ENCODE data around the gene PLXNA2.

Gene PLXNA2

GRCh38 chr1:208239473-208240381 is 4.5 kb downstream of the PLXNA2 start:
- Mint-ChIP-seq H3K9me3 (no peaks in the 10 kb centered on the region), H3K4me3 (no peak overlapping the region), H3K27ac (no peak overlapping the region), H3K36me3 (ENCODE audit: low read depth) (no peaks in the 10 kb centered on the region), H3K27me3 (peaks cover 76% of the 10 kb centered on the region), H3K4me1 (ENCODE audit: low read depth) (peaks cover 22% of the 10 kb centered on the region)
- no peak for DNase-seq

DNA sequence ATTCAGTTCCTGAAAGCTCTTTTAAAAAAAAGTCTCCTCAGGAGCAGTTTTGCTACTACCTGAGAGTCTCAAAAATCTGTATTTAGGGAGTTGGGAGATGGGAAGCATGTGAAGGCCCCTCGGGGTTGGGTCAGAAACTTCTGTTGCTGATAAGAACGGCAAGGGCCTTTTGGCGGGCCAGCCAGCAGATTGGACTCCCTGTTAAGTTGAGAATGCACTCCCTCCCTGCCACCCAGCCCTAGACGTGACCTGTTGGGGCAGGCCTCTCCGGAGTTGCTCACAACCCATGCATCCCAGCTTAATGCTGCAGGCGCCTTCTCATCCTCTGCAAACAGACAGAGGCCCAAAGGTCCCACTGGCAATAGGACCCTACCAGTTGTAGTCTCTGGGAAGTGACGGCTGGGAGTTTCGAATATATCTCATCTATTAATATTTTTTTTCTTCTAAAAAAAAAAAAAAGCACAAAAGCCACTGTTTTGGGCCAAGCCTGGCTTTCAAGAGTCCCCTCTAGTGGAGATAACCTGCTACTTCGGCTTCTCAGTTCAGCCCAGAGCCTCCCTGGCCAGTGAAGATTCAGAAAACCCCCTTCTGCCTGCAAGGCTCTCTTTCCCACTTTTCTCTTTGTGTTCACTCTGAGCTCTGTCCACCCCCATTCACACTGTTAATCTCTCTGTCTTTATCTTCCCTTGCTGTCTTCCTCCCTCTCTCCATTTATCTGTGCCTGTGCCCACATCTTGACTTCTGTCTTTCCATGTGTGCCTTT is 5.3 kb downstream of the PLXNA2 start:
- H3K4me3 Mint-ChIP-seq, result no peak overlapping the region
- H3K27me3 Mint-ChIP-seq, result peaks cover 77% of the 10 kb centered on the region
- H3K9me3 Mint-ChIP-seq, result no peaks in the 10 kb centered on the region
- no peak overlapping the region for H3K27ac Mint-ChIP-seq
- no peaks in the 10 kb centered on the region for H3K36me3 Mint-ChIP-seq (ENCODE audit: low read depth)
- DNase-seq, result no peak
- H3K4me1 Mint-ChIP-seq (ENCODE audit: low read depth), result peaks cover 16% of the 10 kb centered on the region

DNA sequence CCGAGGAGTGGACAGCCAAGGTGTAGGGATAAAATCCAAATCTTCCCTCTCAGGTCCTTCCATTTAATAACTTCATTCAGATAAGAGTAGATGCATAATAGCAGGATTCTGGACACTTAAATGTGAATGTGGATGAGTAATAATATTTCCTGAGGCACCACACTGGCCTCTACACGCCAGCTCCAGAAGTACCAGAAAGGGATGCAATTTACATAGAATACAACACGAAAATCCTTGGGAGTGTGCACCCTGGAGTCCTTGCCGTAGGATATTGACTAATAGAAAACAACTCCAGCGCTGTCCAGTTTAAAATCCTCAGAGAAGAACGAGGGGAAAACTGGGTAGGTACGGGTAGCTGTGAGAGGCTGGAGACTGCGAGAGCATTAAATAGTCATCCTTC is 6.9 kb downstream of the PLXNA2 start:
- H3K4me3 Mint-ChIP-seq, result no peak overlapping the region
- no peaks in the 10 kb centered on the region for H3K9me3 Mint-ChIP-seq
- no peak for DNase-seq
- H3K27ac Mint-ChIP-seq, result no peak overlapping the region
- peaks cover 12% of the 10 kb centered on the region for H3K4me1 Mint-ChIP-seq (ENCODE audit: low read depth)
- peaks cover 65% of the 10 kb centered on the region for H3K27me3 Mint-ChIP-seq
- H3K36me3 Mint-ChIP-seq (ENCODE audit: low read depth), result no peaks in the 10 kb centered on the region

GRCh38 chr1:208235982-208236761 is 8.0 kb downstream of the PLXNA2 start:
- Mint-ChIP-seq H3K9me3 (no peaks in the 10 kb centered on the region), H3K36me3 (ENCODE audit: low read depth) (no peaks in the 10 kb centered on the region), H3K4me1 (ENCODE audit: low read depth) (peaks cover 12% of the 10 kb centered on the region), H3K27me3 (peaks cover 57% of the 10 kb centered on the region), H3K4me3 (no peak overlapping the region), H3K27ac (no peak overlapping the region)
- no peak for DNase-seq

- Mint-ChIP-seq H3K27ac (no peak overlapping the region), H3K27me3 (peaks cover 54% of the 10 kb centered on the region), H3K9me3 (no peaks in the 10 kb centered on the region), H3K4me3 (no peak overlapping the region), H3K4me1 (ENCODE audit: low read depth) (peaks cover 12% of the 10 kb centered on the region), H3K36me3 (ENCODE audit: low read depth) (no peaks in the 10 kb centered on the region)
- no peak for DNase-seq
Measured at GRCh38 chr1:208235356-208235981, 8.7 kb downstream of the PLXNA2 start.

DNA sequence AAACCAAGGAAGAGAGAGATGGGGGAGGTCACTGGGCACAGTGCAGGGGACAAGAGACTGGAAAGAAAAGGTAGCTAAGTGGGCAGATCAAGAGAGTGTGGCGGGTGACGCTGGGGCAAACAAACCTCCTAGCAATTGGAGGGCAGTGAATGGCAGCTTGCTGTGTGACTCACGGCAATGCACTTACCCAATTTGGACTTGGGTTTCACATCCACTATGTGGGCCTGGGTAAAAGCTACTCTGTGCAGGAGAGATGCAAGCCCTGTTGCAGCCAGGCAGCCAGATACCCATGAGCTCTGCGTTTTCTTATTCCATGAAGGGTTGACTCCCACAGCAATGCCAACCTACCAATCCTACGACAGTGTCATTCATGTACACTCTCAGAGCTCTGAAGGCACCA is 9.5 kb downstream of the PLXNA2 start:
- Mint-ChIP-seq H3K27me3 (peaks cover 49% of the 10 kb centered on the region), H3K27ac (no peak overlapping the region), H3K4me3 (no peak overlapping the region), H3K36me3 (ENCODE audit: low read depth) (no peaks in the 10 kb centered on the region), H3K4me1 (ENCODE audit: low read depth) (peaks cover 12% of the 10 kb centered on the region), H3K9me3 (no peaks in the 10 kb centered on the region)
- DNase-seq, result no peak

DNA sequence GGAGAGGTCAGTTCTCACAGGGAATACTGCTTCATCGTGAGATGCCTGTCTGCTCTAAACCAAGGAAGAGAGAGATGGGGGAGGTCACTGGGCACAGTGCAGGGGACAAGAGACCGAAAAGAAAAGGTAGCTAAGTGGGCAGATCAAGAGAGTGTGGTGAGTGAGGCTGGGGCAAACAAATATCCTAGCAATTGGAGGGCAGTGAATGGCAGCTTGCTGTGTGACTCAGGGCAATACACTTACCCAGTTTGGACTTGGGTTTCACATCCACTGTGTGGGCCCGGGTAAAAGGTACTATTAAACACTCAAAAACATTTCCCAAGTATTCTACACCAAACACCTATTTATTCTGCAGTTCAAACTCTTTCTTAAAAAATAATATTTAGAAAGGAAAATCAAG is 10.2 kb downstream of the PLXNA2 start:
- H3K27me3 Mint-ChIP-seq, result peaks cover 47% of the 10 kb centered on the region
- no peak overlapping the region for H3K27ac Mint-ChIP-seq
- no peak for DNase-seq
- H3K36me3 Mint-ChIP-seq (ENCODE audit: low read depth), result no peaks in the 10 kb centered on the region
- no peak overlapping the region for H3K4me3 Mint-ChIP-seq
- H3K4me1 Mint-ChIP-seq (ENCODE audit: low read depth), result peaks cover 12% of the 10 kb centered on the region
- no peaks in the 10 kb centered on the region for H3K9me3 Mint-ChIP-seq

- H3K27ac Mint-ChIP-seq, result no peak overlapping the region
- no peaks in the 10 kb centered on the region for H3K36me3 Mint-ChIP-seq (ENCODE audit: low read depth)
- H3K27me3 Mint-ChIP-seq, result peaks cover 50% of the 10 kb centered on the region
- no peaks in the 10 kb centered on the region for H3K9me3 Mint-ChIP-seq
- peaks cover 12% of the 10 kb centered on the region for H3K4me1 Mint-ChIP-seq (ENCODE audit: low read depth)
- DNase-seq, result no peak
- no peak overlapping the region for H3K4me3 Mint-ChIP-seq
Measured at GRCh38 chr1:208233546-208233945, 10.6 kb downstream of the PLXNA2 start.

GRCh38 chr1:208232662-208233038 is 11.5 kb downstream of the PLXNA2 start:
- Mint-ChIP-seq H3K27ac (no peak overlapping the region), H3K9me3 (no peaks in the 10 kb centered on the region), H3K4me1 (ENCODE audit: low read depth) (peaks cover 12% of the 10 kb centered on the region), H3K27me3 (peaks cover 47% of the 10 kb centered on the region), H3K36me3 (ENCODE audit: low read depth) (no peaks in the 10 kb centered on the region), H3K4me3 (no peak overlapping the region)
- no peak for DNase-seq

- no peak for DNase-seq
- Mint-ChIP-seq H3K36me3 (ENCODE audit: low read depth) (no peaks in the 10 kb centered on the region), H3K9me3 (no peaks in the 10 kb centered on the region), H3K4me1 (ENCODE audit: low read depth) (peaks cover 12% of the 10 kb centered on the region), H3K27ac (no peak overlapping the region), H3K27me3 (peaks cover 43% of the 10 kb centered on the region), H3K4me3 (no peak overlapping the region)
Measured at GRCh38 chr1:208231881-208232661, 12.1 kb downstream of the PLXNA2 start.

DNA sequence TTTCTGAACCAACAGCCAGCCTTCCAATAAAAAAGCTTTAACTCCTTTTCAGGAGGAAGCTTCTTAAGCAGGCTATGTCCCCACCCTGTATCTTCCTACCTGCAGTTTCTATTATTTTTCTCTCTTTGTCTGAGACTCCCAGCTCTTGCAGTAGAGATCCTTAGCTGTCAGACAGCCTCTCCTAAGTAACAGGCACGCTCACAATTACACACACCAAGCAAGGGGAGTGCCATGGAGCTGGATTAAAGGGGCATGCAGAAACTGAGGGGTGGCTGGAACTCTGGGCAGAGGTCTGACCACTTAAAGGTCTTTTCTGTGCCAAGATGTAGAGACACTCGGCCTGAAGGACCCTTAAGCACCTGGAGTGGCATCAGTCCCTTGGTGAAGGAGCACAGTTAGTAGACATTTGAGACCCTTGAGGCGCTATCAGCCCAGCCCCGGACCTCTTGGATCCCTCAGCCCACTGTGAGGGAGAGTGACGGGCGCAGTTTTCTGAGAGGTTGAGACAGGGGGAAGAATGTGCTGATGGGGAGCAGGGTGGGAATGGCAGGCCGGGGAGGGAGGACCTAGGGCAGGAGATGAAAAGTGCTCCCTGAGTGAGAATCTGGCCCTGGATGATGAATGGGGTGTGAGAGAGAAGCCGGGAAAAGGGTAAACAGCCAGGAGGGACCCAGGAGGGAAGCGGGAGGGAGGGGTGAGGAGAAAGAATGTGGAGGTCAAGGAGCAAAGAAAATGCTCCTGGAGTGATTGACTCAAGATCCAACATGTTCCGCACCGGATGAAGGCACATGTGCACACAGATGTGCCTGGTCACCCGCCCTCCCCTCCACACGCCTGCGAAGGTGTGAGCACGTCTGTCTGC is 13.3 kb downstream of the PLXNA2 start:
- no peaks in the 10 kb centered on the region for H3K9me3 Mint-ChIP-seq
- H3K4me3 Mint-ChIP-seq, result no peak overlapping the region
- H3K36me3 Mint-ChIP-seq (ENCODE audit: low read depth), result no peaks in the 10 kb centered on the region
- H3K27me3 Mint-ChIP-seq, result peaks cover 33% of the 10 kb centered on the region
- H3K27ac Mint-ChIP-seq, result no peak overlapping the region
- peaks cover 6% of the 10 kb centered on the region for H3K4me1 Mint-ChIP-seq (ENCODE audit: low read depth)
- DNase-seq, result no peak

- Mint-ChIP-seq H3K36me3 (ENCODE audit: low read depth) (no peaks in the 10 kb centered on the region), H3K4me3 (no peak overlapping the region), H3K4me1 (ENCODE audit: low read depth) (no peaks in the 10 kb centered on the region), H3K27me3 (peaks cover 20% of the 10 kb centered on the region), H3K27ac (no peak overlapping the region), H3K9me3 (no peaks in the 10 kb centered on the region)
- no peak for DNase-seq
Measured at GRCh38 chr1:208228550-208228949, 15.6 kb downstream of the PLXNA2 start.

DNA sequence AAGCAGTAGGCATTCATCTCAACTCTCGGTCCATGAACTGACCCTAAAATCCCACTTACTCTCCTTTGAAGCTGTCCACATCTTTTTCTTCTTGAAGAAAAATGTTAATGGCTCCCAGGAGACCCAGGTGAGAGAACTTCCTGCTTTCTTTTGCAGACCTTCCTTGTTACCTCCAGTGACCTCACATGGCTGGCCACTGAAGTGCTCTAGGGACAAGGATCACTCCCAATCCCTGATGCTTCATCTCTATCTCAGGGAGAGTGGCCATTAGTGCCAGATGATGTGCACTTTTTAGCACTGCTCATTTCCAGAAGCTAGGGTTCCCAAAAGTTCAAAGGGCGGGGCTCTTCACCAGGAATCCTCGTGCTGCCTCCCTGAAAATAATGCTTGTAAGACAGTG is 16.2 kb downstream of the PLXNA2 start:
- no peaks in the 10 kb centered on the region for H3K4me1 Mint-ChIP-seq (ENCODE audit: low read depth)
- no peak overlapping the region for H3K4me3 Mint-ChIP-seq

More for the DNA sequence above, 16.2 kb downstream of the PLXNA2 start:
- H3K9me3 Mint-ChIP-seq, result no peaks in the 10 kb centered on the region
- no peak for DNase-seq
- no peaks in the 10 kb centered on the region for H3K36me3 Mint-ChIP-seq (ENCODE audit: low read depth)
- no peak overlapping the region for H3K27ac Mint-ChIP-seq
- H3K27me3 Mint-ChIP-seq, result peaks cover 20% of the 10 kb centered on the region

Data from activated T-cell treated with anti-CD3 and anti-CD28 coated beads, Interleukin-2, amount 50 U/mL, for 24 hours (primary cell).